H1 (cell line): ENCODE data around the gene GNA12. TPM values are rescaled to one million over a fixed set of nuclear protein-coding genes. Genes with fewer than 3 reads are reported as not detected.

Source experiments
- CTCF ChIA-PET: fragments of 300-600 bp; sonication (Branson Sonifier 250); formaldehyde crosslinking; loops from one replicate; lab custom pipeline; 2021; ENCODE audit not compliant: partially characterized antibody; lab: Charles Lee
- POLR2A ChIA-PET: fragments of 300-600 bp; sonication (Branson Sonifier 250); formaldehyde crosslinking; loops from one replicate; lab custom pipeline; 2021; ENCODE audit warnings: inconsistent platforms; ENCODE audit not compliant: partially characterized antibody; lab: Charles Lee
- DNase-seq, 2 experiments: peaks; one replicate each; pipeline versions ENCODE4 v3.0.0 to v3.0.0-alpha.2; 2010 to 2022; ENCODE audit warnings: low spot score in 2 of 2, low read depth in 1 of 2, mixed read lengths in 1 of 2
- FAIRE-seq: peaks from 2 replicates; lab custom pipeline; 2011; peaks lifted over from hg19 to GRCh38; lab: Jason Lieb, UNC
- H2AFZ ChIP-seq: 2 replicates; pipeline ENCODE4 v1.8.1; 2012; ENCODE audit warnings: low read length, inconsistent platforms
- H2AK5ac ChIP-seq: 2 replicates; pipeline ENCODE4 v1.6.1; 2013; ENCODE audit warnings: low read depth, low read length
- H2BK120ac ChIP-seq: replicated peaks from 2 replicates; pipeline ENCODE3; 2013; ENCODE audit warnings: low read depth, low read length, inconsistent platforms
- H2BK12ac ChIP-seq: 2 replicates; pipeline ENCODE4 v1.6.1; 2013; ENCODE audit warnings: low read depth, low read length
- H2BK15ac ChIP-seq: 2 replicates; pipeline ENCODE4 v1.6.1; 2013; ENCODE audit warnings: low read length
- H2BK20ac ChIP-seq: 2 replicates; pipeline ENCODE4 v1.6.1; 2013; ENCODE audit warnings: low read length
- H2BK5ac ChIP-seq: 2 replicates; pipeline ENCODE4 v1.6.1; 2013; ENCODE audit warnings: low read depth, low read length
- H3K14ac ChIP-seq: 2 replicates; pipeline ENCODE4 v1.6.1; 2013; ENCODE audit warnings: inconsistent platforms; ENCODE audit not compliant: insufficient read length
- H3K18ac ChIP-seq: 2 replicates; pipeline ENCODE4 v1.6.1; 2013; ENCODE audit warnings: low read length; ENCODE audit errors: extremely low read depth
- H3K23ac ChIP-seq: 2 replicates; pipeline ENCODE4 v1.6.1; 2013; ENCODE audit warnings: inconsistent platforms; ENCODE audit not compliant: insufficient read length
- H3K23me2 ChIP-seq: 2 replicates; pipeline ENCODE4 v1.6.1; 2013; ENCODE audit warnings: low read depth, low read length
- H3K27ac ChIP-seq: 2 replicates; pipeline ENCODE4 v1.6.1; 2011; ENCODE audit warnings: low read depth, low read length, inconsistent platforms
- H3K27me3 ChIP-seq, 4 experiments: replicated peaks in 1 of 4; 1 replicate in 1 of 4; 2 replicates in 3 of 4; pipeline versions ENCODE4 v1.6.1 to v1.8.1; 2011 to 2013; ENCODE audit warnings: low read length in 3 of 4, mild to moderate bottlenecking in 3 of 4, inconsistent platforms in 2 of 4, mixed read lengths in 2 of 4, moderate library complexity in 1 of 4; ENCODE audit not compliant: control insufficient read depth in 3 of 4, insufficient read depth in 3 of 4; ENCODE audit errors: extremely low read depth in 1 of 4
- H3K36me3 ChIP-seq, 4 experiments: 2 replicates each; pipeline versions ENCODE4 v1.6.1 to v1.8.1; 2011 to 2013; ENCODE audit warnings: mild to moderate bottlenecking in 4 of 4, low read length in 3 of 4, moderate library complexity in 2 of 4, control low read depth in 1 of 4, inconsistent platforms in 1 of 4; ENCODE audit not compliant: insufficient read depth in 4 of 4, control insufficient read depth in 2 of 4
- H3K4ac ChIP-seq: replicated peaks from 2 replicates; pipeline ENCODE3; 2013; ENCODE audit warnings: low read length, low read depth, mixed read lengths, inconsistent platforms; ENCODE audit not compliant: insufficient read length
- H3K4me1 ChIP-seq, 4 experiments: replicated peaks in 1 of 4; 1 replicate in 1 of 4; 2 replicates in 3 of 4; pipeline versions ENCODE4 v1.6.1 to v1.8.1; 2011 to 2013; ENCODE audit warnings: low read length in 3 of 4, inconsistent platforms in 2 of 4, mixed read lengths in 1 of 4; ENCODE audit not compliant: insufficient read depth in 4 of 4, control insufficient read depth in 3 of 4
- H3K4me2 ChIP-seq, 2 experiments: 2 replicates each; pipeline versions ENCODE4 v1.6.1 to v1.8.1; 2011 to 2013; ENCODE audit warnings: low read depth in 2 of 2, low read length in 2 of 2, control low read depth in 1 of 2, inconsistent platforms in 1 of 2, mild to moderate bottlenecking in 1 of 2; ENCODE audit not compliant: insufficient read depth in 1 of 2
- H3K4me3 ChIP-seq, 4 experiments: fragments of 200-600, 300-600 bp in 1 of 4; sonication (generic), shearing (Covaris generic), sonication (Bioruptor Twin) in 1 of 4; 2 replicates each; pipeline versions ENCODE4 v1.5.1 to v1.8.1; 2011 to 2016; ENCODE audit warnings: low read length in 4 of 4, low read depth in 3 of 4, control low read depth in 2 of 4, inconsistent platforms in 2 of 4, mild to moderate bottlenecking in 2 of 4, mixed read lengths in 1 of 4, moderate library complexity in 1 of 4; ENCODE audit not compliant: insufficient read depth in 2 of 4; ENCODE audit errors: extremely low read depth in 1 of 4
- H3K56ac ChIP-seq: replicated peaks from 2 replicates; pipeline ENCODE3; 2013; ENCODE audit warnings: low read depth, mild to moderate bottlenecking, mixed read lengths, low read length, inconsistent platforms; ENCODE audit not compliant: insufficient read length
- H3K79me1 ChIP-seq: 2 replicates; pipeline ENCODE4 v1.6.1; 2013; ENCODE audit warnings: low read depth, low read length, control low read depth
- H3K79me2 ChIP-seq, 2 experiments: 2 replicates each; pipeline versions ENCODE4 v1.6.1 to v1.8.1; 2012 to 2013; ENCODE audit warnings: low read length in 2 of 2, mild to moderate bottlenecking in 2 of 2, inconsistent platforms in 1 of 2; ENCODE audit not compliant: insufficient read depth in 2 of 2, control insufficient read depth in 1 of 2
- H3K9ac ChIP-seq, 4 experiments: replicated peaks in 1 of 4; 1 replicate in 1 of 4; 2 replicates in 3 of 4; pipeline versions ENCODE4 v1.6.1 to v1.8.1; 2011 to 2013; ENCODE audit warnings: low read depth in 3 of 4, low read length in 3 of 4, control low read depth in 2 of 4, mild to moderate bottlenecking in 2 of 4, moderate library complexity in 2 of 4, inconsistent platforms in 1 of 4; ENCODE audit errors: extremely low read depth in 1 of 4
- H3K9me3 ChIP-seq, 2 experiments: 2 replicates each; pipeline versions ENCODE4 v1.6.1 to v1.8.1; 2012 to 2013; ENCODE audit warnings: mild to moderate bottlenecking in 2 of 2, moderate library complexity in 2 of 2, control low read depth in 1 of 2, inconsistent platforms in 1 of 2, low read depth in 1 of 2, low read length in 1 of 2, mixed read lengths in 1 of 2; ENCODE audit not compliant: insufficient read depth in 2 of 2
- H4K20me1 ChIP-seq, 2 experiments: replicated peaks in 1 of 2; 2 replicates each; pipeline versions ENCODE3 to v1.8.1; 2011 to 2013; ENCODE audit warnings: inconsistent platforms in 2 of 2, low read length in 2 of 2, mild to moderate bottlenecking in 1 of 2; ENCODE audit not compliant: insufficient read depth in 2 of 2, control insufficient read depth in 1 of 2
- H4K5ac ChIP-seq: 2 replicates; pipeline ENCODE4 v1.6.1; 2013; ENCODE audit warnings: low read length, low read depth, mixed read lengths, inconsistent platforms; ENCODE audit not compliant: insufficient read length
- H4K8ac ChIP-seq: 2 replicates; pipeline ENCODE4 v1.8.0; 2013; ENCODE audit warnings: mild to moderate bottlenecking, moderate library complexity, low read length, inconsistent platforms; ENCODE audit not compliant: insufficient read depth; ENCODE audit errors: extremely low read depth
- H4K91ac ChIP-seq: replicated peaks from 2 replicates; pipeline ENCODE3; 2013; ENCODE audit warnings: low read length, mixed read lengths, inconsistent platforms; ENCODE audit not compliant: insufficient read length
- ASH2L ChIP-seq: fragments of 200-600, 300-600 bp; sonication (generic); IDR thresholded peaks from one replicate; pipeline ENCODE4 v1.7.1; 2017; ENCODE audit warnings: low read length
- SAP30 ChIP-seq: fragments of 300-600 bp; sonication (generic); IDR thresholded peaks from 2 replicates; pipeline ENCODE4 v1.7.1; 2012; ENCODE audit warnings: low read length, moderate library complexity, mild to moderate bottlenecking, inconsistent platforms; ENCODE audit not compliant: insufficient read depth, insufficient replicate concordance
- WGBS, 2 experiments: shearing (Covaris generic) in 1 of 2; methylation state at CpG; one replicate each; pipeline versions ENCODE4 v1.1.6 to v1.1.7; 2013 to 2015; ENCODE audit warnings: low lambda C conversion rate in 2 of 2, mixed read lengths in 2 of 2, inconsistent platforms in 1 of 2, low coverage in 1 of 2, missing lambda C conversion rate in 1 of 2; ENCODE audit not compliant: insufficient replicate concordance in 2 of 2, insufficient coverage in 1 of 2, insufficient read length in 1 of 2; ENCODE audit errors: extremely low coverage in 1 of 2, missing lambda C conversion rate in 1 of 2; 5-methylcytosine and 5-hydroxymethylcytosine counted together
- polyA plus RNA-seq, 7 experiments: library from polyadenylated mRNA; depleted of rRNA in 3 of 7; stranded (reverse) in 5 of 7; unstranded in 2 of 7; fragments of >200 nt in 5 of 7; fragments of 200-250 nt in 2 of 7; gene quantifications; 1 replicate in 5 of 7; 2 replicates in 1 of 7; 4 replicates in 1 of 7; pipeline versions ENCODE4 v1.2.1 to v1.2.3, GENCODE V29; 2011 to 2013; ENCODE audit warnings: missing spikeins in 2 of 7, mixed read lengths in 2 of 7
- total RNA-seq: library from RNA; stranded (reverse); fragmentation: NEBNext Ultra II Directional; extraction: Animal tissue kit (Norgen Biotek cat#: 25700); gene quantifications from 2 replicates; pipeline ENCODE4 v1.2.1, GENCODE V29; 2021

Gene GNA12
- total and polyA plus RNA-seq, 2 of the 8 experiments (the other 6 are each of a cell fraction or from before 2014, with no cell fraction given), result 96.5 to 109 TPM

- Histone ChIP-seq H3K56ac (no peak overlapping the region), H3K14ac (no peak overlapping the region), H3K23me2 (no peaks in the 10 kb centered on the region), H3K4me3 (no peak overlapping the region), H2BK12ac (no peak overlapping the region), H3K36me3 (peaks cover 0 to 7% (median 7%) of the 10 kb centered on the region in 4 experiments; a peak in 4 of 8 replicates), H2BK15ac (no peak overlapping the region), H2BK120ac (no peak overlapping the region), H2BK20ac (no peak overlapping the region), H3K18ac (no peak overlapping the region), H3K27me3 (no peaks in the 10 kb centered on the region), H3K4ac (no peak overlapping the region), H3K4me2 (no peak overlapping the region), H3K4me1 (peaks cover 0 to 5% (median 3%) of the 10 kb centered on the region in 4 experiments; a peak in 3 of 7 replicates), H4K8ac (no peak overlapping the region), H4K20me1 (peaks cover 0 to 8% of the 10 kb centered on the region in 2 experiments), H2AK5ac (no peak overlapping the region; the same call in 1 of the 2 replicates), H3K27ac (no peak overlapping the region), H3K9me3 (no peaks in the 10 kb centered on the region), H2AFZ (no peak overlapping the region), H3K9ac (no peak overlapping the region), H3K79me2 (peaks cover 0 to 57% of the 10 kb centered on the region in 2 experiments; a peak in 2 of 4 replicates), H3K23ac (no peak overlapping the region), H2BK5ac (no peak overlapping the region), H4K5ac (no peak overlapping the region), H4K91ac (no peak overlapping the region), H3K79me1 (peaks cover 8% of the 10 kb centered on the region)
- POLR2A ChIA-PET, result no interaction called here
- DNase-seq (no peak), FAIRE-seq (no peak)
- CTCF ChIA-PET, result interaction anchor here (0.7 to 1.7 kb wide), 4 partner anchors 11 to 842 kb away, joined by 3 to 10 read pairs (median 4); no protein-coding TSS in a partner anchor
- WGBS, 2 experiments, result 88% methylated on average over 14 of the region's 14 CpGs; no CpG with 5 or more reads in 1 of the 2 experiments
- no peak for TF ChIP-seq SAP30
- TF ChIP-seq ASH2L, result no peak
These were observed 68.7 kb downstream of the GNA12 start for GRCh38 chr7:2775376-2775775.
